ENCODE results near the gene SDC3. TPM values are rescaled to one million over a fixed set of nuclear protein-coding genes. Genes with fewer than 3 reads are reported as not detected.

SDC3 gene
- total and polyA plus RNA-seq, 4 donors: 21.2 to 41.8 (median 23.7) TPM

DNA sequence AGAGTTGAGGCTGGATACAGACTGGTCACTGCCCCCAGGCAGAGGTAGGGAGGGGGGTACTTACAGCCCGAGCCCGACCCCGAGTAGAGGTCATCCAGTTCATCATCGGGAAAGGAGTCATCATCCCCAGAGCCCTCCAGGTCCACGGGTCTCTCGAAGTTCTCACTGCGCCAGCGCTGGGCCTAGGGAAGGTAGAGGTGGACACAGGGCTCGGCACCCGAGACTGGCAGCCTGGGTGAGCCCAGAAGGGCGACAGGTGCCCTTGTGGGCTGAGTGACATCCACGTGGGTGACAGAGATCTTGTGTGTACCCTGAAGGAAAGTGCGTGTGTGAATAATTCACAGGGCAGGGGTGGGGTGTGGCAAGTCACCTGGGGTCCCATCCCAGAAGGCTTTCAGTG, 30.0 kb downstream of the SDC3 start:
- no peak overlapping the region for H3K27ac ChIP-seq (ENCODE audit: low read depth in 1 of 2, low read length in 1 of 2)
- no peak overlapping the region for H3K9ac ChIP-seq (ENCODE audit: insufficient read depth in 1 of 2, low read length in 2 of 2)
- H3K4me3 ChIP-seq: no peak overlapping the region
- no peaks in the 10 kb centered on the region for H3K9me3 ChIP-seq (ENCODE audit: control insufficient read depth in 4 of 4, insufficient read depth in 3 of 4, low read length in 3 of 4)
- no peaks in the 10 kb centered on the region for H3K27me3 ChIP-seq (ENCODE audit: control insufficient read depth in 3 of 3, insufficient read depth in 3 of 3, low read length in 2 of 3)
- peaks cover 0 to 16% (median 5%) of the 10 kb centered on the region in 4 donors for H3K36me3 ChIP-seq (ENCODE audit: control insufficient read depth in 4 of 4, insufficient read depth in 4 of 4, low read length in 4 of 4)
- WGBS, 2 donors: 86 to 93% methylated on average over 13 of the region's 13 CpGs
- peaks cover 0 to 20% (median 8%) of the 10 kb centered on the region in 5 donors for H3K4me1 ChIP-seq (ENCODE audit: control insufficient read depth in 5 of 5, insufficient read depth in 5 of 5, low read length in 5 of 5)
- ATAC-seq (ENCODE audit: insufficient read depth, low FRiP score): no peak
- TF ChIP-seq, protein P1, sequence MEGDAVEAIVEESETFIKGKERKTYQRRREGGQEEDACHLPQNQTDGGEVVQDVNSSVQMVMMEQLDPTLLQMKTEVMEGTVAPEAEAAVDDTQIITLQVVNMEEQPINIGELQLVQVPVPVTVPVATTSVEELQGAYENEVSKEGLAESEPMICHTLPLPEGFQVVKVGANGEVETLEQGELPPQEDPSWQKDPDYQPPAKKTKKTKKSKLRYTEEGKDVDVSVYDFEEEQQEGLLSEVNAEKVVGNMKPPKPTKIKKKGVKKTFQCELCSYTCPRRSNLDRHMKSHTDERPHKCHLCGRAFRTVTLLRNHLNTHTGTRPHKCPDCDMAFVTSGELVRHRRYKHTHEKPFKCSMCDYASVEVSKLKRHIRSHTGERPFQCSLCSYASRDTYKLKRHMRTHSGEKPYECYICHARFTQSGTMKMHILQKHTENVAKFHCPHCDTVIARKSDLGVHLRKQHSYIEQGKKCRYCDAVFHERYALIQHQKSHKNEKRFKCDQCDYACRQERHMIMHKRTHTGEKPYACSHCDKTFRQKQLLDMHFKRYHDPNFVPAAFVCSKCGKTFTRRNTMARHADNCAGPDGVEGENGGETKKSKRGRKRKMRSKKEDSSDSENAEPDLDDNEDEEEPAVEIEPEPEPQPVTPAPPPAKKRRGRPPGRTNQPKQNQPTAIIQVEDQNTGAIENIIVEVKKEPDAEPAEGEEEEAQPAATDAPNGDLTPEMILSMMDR (IDR thresholded peaks at IDR 0.05; ENCODE audit: control extremely low read depth, extremely low read depth): no peak
- no peak for DNase-seq

DNA sequence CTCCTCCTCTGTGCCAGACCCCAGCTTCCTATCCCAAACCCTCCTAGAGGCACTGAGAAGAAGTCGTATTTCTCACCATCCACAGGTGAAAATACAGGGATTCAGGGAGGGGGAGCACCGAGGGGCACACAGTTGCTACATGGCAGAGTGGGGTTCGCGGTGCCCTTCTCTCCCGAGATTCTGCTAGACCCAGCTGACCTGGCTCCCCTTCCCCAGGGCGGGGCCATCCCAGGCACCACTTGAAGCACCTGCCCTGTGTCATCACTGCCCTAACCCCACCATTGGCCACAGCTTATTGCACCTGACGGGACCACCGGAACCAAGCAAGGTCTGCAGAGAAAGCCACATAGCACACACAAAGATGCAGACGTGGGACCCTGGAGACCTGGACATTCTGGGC, 30.5 kb downstream of the SDC3 start:
- peaks cover 0 to 20% (median 8%) of the 10 kb centered on the region in 5 donors for H3K4me1 ChIP-seq (ENCODE audit: control insufficient read depth in 5 of 5, insufficient read depth in 5 of 5, low read length in 5 of 5)
- 82 to 88% methylated on average over 9 of the region's 9 CpGs for WGBS, 2 donors
- TF ChIP-seq, protein P1 (IDR thresholded peaks at IDR 0.05; ENCODE audit: control extremely low read depth, extremely low read depth): no peak
- ATAC-seq (ENCODE audit: insufficient read depth, low FRiP score): no peak
- no peak overlapping the region for H3K4me3 ChIP-seq
- H3K36me3 ChIP-seq (ENCODE audit: control insufficient read depth in 4 of 4, insufficient read depth in 4 of 4, low read length in 4 of 4): peaks cover 0 to 22% (median 6%) of the 10 kb centered on the region in 4 donors
- H3K27ac ChIP-seq (ENCODE audit: low read depth in 1 of 2, low read length in 1 of 2): no peak overlapping the region
- peaks cover 0 to 1% (median 0%) of the 10 kb centered on the region in 4 donors for H3K9me3 ChIP-seq (ENCODE audit: control insufficient read depth in 4 of 4, insufficient read depth in 3 of 4, low read length in 3 of 4)
- no peak overlapping the region for H3K9ac ChIP-seq (ENCODE audit: insufficient read depth in 1 of 2, low read length in 2 of 2)
- no peak for DNase-seq
- no peaks in the 10 kb centered on the region for H3K27me3 ChIP-seq (ENCODE audit: control insufficient read depth in 3 of 3, insufficient read depth in 3 of 3, low read length in 2 of 3)

DNA sequence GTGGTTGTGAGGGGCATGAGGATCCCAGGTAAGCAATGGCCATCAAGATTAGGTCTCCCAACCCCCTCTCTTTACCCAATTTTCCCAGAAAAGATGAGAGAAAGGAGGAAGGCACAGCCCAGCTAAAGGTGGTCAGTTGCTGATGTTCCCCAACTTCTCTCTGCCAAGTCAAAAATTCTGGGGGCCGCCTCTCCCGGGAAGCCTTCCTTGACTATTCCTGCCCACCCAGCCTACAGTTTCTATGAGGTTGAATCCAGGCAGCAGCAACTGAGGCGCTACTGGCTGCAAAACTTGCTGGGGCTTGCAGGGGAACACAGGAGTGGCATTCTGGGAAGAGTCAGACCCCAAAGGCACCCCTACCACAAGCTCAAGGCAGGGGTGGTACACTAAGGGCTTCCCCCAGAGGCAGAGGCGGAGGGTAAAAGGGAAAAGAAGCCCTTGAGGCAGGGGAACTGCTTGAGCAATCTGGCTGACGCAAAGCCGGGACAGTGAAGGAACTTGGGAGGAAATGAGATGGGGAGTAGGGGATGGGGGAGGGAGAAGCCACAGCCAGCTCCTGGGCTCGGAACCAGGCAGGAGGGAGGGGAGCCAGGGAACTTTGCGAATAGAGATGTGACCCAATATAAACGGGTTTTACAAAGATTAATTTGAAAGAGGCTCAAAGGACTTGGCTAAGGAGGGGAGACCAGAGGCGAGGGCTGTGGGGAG, 31.2 kb downstream of the SDC3 start:
- TF ChIP-seq, protein P1 (IDR thresholded peaks at IDR 0.05; ENCODE audit: control extremely low read depth, extremely low read depth): no peak
- 34 to 35% methylated on average over 10 of the region's 10 CpGs for WGBS, 2 donors
- Histone ChIP-seq H3K9me3 (ENCODE audit: control insufficient read depth in 4 of 4, insufficient read depth in 3 of 4, low read length in 3 of 4) (peaks cover 0 to 7% (median 4%) of the 10 kb centered on the region in 4 donors), H3K27me3 (ENCODE audit: control insufficient read depth in 3 of 3, insufficient read depth in 3 of 3, low read length in 2 of 3) (no peaks in the 10 kb centered on the region), H3K36me3 (ENCODE audit: control insufficient read depth in 4 of 4, insufficient read depth in 4 of 4, low read length in 4 of 4) (peaks cover 0 to 28% (median 12%) of the 10 kb centered on the region in 4 donors), H3K27ac (ENCODE audit: low read depth in 1 of 2, low read length in 1 of 2) (peak overlapping the region in 1 of 2 donors; percentile 30), H3K4me3 (no peak overlapping the region), H3K4me1 (ENCODE audit: control insufficient read depth in 5 of 5, insufficient read depth in 5 of 5, low read length in 5 of 5) (peaks cover 0 to 20% (median 8%) of the 10 kb centered on the region in 5 donors), H3K9ac (ENCODE audit: insufficient read depth in 1 of 2, low read length in 2 of 2) (peak overlapping the region in 1 of 2 donors; percentile 39)
- peak; percentile 54 to 88 (median 67) for DNase-seq
- ATAC-seq (ENCODE audit: insufficient read depth, low FRiP score): no peak

Data from lung (tissue), 12 donors.